GM12864 (cell line): ENCODE results near the gene HBA1.
"Not testable (repeated sequence)": the region's sequence is repeated elsewhere in the genome, so short reads cannot be mapped to it uniquely, and the experiment has no call there.

Experiments
- DNase-seq: peaks from one replicate; pipeline ENCODE4 v3.0.0-alpha.2; 2011; ENCODE audit warnings: low read depth
- H3K4me3 ChIP-seq: 2 replicates; pipeline ENCODE4 v1.5.1; 2011; ENCODE audit warnings: mild to moderate bottlenecking, low read depth, low read length, control low read depth
- TF ChIP-seq, protein P1 (sequence below): IDR thresholded peaks from 2 replicates; pipeline ENCODE4 v1.5.1; 2011; ENCODE audit warnings: low read depth, mild to moderate bottlenecking, moderate library complexity, low read length, control low read depth, inconsistent platforms; ENCODE audit errors: missing control alignments

HBA1 gene

DNA sequence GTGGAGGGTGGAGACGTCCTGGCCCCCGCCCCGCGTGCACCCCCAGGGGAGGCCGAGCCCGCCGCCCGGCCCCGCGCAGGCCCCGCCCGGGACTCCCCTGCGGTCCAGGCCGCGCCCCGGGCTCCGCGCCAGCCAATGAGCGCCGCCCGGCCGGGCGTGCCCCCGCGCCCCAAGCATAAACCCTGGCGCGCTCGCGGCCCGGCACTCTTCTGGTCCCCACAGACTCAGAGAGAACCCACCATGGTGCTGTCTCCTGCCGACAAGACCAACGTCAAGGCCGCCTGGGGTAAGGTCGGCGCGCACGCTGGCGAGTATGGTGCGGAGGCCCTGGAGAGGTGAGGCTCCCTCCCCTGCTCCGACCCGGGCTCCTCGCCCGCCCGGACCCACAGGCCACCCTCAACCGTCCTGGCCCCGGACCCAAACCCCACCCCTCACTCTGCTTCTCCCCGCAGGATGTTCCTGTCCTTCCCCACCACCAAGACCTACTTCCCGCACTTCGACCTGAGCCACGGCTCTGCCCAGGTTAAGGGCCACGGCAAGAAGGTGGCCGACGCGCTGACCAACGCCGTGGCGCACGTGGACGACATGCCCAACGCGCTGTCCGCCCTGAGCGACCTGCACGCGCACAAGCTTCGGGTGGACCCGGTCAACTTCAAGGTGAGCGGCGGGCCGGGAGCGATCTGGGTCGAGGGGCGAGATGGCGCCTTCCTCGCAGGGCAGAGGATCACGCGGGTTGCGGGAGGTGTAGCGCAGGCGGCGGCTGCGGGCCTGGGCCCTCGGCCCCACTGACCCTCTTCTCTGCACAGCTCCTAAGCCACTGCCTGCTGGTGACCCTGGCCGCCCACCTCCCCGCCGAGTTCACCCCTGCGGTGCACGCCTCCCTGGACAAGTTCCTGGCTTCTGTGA is at the start of gene HBA1:
HBA1 (plus strand) TSS at position 204 of the 906 bp plus-strand sequence; CDS start at position 241, 37 bp downstream.
- DNase-seq, H3K4me3 ChIP-seq: not testable (repeated sequence)

GRCh38 chr16:129075-129474 is 47.4 kb upstream of the HBA1 start:
- TF ChIP-seq, protein P1, sequence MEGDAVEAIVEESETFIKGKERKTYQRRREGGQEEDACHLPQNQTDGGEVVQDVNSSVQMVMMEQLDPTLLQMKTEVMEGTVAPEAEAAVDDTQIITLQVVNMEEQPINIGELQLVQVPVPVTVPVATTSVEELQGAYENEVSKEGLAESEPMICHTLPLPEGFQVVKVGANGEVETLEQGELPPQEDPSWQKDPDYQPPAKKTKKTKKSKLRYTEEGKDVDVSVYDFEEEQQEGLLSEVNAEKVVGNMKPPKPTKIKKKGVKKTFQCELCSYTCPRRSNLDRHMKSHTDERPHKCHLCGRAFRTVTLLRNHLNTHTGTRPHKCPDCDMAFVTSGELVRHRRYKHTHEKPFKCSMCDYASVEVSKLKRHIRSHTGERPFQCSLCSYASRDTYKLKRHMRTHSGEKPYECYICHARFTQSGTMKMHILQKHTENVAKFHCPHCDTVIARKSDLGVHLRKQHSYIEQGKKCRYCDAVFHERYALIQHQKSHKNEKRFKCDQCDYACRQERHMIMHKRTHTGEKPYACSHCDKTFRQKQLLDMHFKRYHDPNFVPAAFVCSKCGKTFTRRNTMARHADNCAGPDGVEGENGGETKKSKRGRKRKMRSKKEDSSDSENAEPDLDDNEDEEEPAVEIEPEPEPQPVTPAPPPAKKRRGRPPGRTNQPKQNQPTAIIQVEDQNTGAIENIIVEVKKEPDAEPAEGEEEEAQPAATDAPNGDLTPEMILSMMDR: no peak
- no peak overlapping the region for H3K4me3 ChIP-seq
- DNase-seq: no peak

DNA sequence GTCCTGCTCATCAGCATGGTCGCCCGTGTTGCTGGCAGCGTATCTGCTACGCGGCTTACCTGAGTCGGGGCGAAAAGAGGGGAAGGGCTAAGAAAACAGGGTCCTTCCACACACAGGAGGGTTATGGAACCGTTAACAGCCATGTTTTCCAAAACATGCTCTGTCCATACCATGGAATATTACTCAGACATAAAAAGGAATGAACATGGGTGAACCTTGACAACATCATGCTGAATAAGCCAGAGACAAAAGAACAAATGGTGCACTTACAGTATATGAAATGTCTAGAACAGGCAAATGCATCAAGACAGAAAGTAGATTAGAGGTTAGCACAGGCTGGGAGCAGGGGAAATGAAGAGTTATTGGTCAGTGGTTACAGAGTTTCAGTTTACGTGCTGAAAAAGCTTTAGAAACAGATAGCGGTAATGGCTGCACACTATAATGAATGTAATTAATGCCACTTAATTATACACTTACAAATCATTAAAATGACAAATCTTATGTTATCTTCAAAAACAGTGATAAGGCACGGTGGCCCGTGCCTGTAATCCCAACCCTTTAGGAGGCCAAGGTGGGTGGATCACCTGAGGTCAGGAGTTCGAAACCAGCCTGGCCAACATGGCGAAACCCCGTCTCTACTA is 45.8 kb upstream of the HBA1 start:
- H3K4me3 ChIP-seq: no peak overlapping the region
- DNase-seq: no peak
- TF ChIP-seq, protein P1: no peak

- TF ChIP-seq, protein P1: no peak
Measured at GRCh38 chr16:132120-132519, 44.4 kb upstream of the HBA1 start.

GRCh38 chr16:133716-134115 is 42.8 kb upstream of the HBA1 start:
- no peak for DNase-seq
- TF ChIP-seq, protein P1: no peak
- no peak overlapping the region for H3K4me3 ChIP-seq

More at GRCh38 chr16:132120-132519, 44.4 kb upstream of the HBA1 start:
- no peak for DNase-seq
- H3K4me3 ChIP-seq: no peak overlapping the region

DNA sequence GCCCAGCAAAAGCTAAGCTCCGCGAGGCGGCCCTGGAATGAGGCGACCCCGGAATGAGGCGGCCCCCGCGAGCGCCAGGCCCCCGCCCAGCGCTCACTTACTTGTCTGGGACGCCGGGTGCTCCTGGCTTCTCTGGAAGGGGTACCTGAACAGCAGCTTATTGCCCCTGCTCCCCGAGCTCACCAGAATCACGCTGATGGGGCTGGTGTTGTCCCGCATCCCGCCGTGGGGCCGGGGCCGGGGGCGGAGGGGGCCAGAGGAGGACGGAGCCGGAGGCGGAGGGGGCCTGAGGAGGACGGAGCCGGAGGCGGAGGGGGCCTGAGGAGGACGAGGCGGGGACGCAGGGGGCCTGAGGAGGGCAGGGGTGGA is 38.4 kb upstream of the HBA1 start:
- no peak for DNase-seq

More for the DNA sequence above, 38.4 kb upstream of the HBA1 start:
- peak overlapping the region; percentile 81 for H3K4me3 ChIP-seq
- TF ChIP-seq, protein P1: no peak
